Measurements from ENCODE around the gene CDS2.

Gene CDS2

GRCh38 chr20:5140195-5140594 lies 13.4 kb downstream of the CDS2 start:
- Histone ChIP-seq H3K36me3 (ENCODE audit: low read length) (no peaks in the 10 kb centered on the region), H3K27me3 (ENCODE audit: low read length) (no peaks in the 10 kb centered on the region), H3K4me2 (ENCODE audit: low read depth, low read length, poor library complexity, severe bottlenecking) (no peak overlapping the region), H3F3A (ENCODE audit: insufficient read depth) (no peaks in the 10 kb centered on the region), H3K9me2 (replicated peaks; ENCODE audit: insufficient read depth, low read length) (no peaks in the 10 kb centered on the region), H3K79me2 (ENCODE audit: insufficient read depth, low read length) (peaks cover 86% of the 10 kb centered on the region), H3K9ac (ENCODE audit: low read length) (no peak overlapping the region), H2AFZ (ENCODE audit: low read depth, low read length, severe bottlenecking) (no peak overlapping the region), H4K20me1 (ENCODE audit: low read depth, low read length) (peaks cover 14% of the 10 kb centered on the region; the same call in 1 of the 2 replicates), H3K9me3 (ENCODE audit: insufficient read depth, low read length) (no peaks in the 10 kb centered on the region), H3K4me3 (ENCODE audit: insufficient read depth, low read length, poor library complexity, severe bottlenecking) (no peak overlapping the region), H3K27ac (ENCODE audit: low read depth, low read length) (no peak overlapping the region)
- TF ChIP-seq CTCF (IDR thresholded peaks at IDR 0.05; ENCODE audit: insufficient read depth, low read length, poor library complexity, severe bottlenecking) (no peak), EZH2phosphoT487 (conservative IDR thresholded peaks at IDR 0.05; ENCODE audit: low read length) (no peak)

- Histone ChIP-seq H2AFZ (ENCODE audit: low read depth, low read length, severe bottlenecking) (no peak overlapping the region), H3K4me3 (ENCODE audit: insufficient read depth, low read length, poor library complexity, severe bottlenecking) (no peak overlapping the region), H3K9me2 (replicated peaks; ENCODE audit: insufficient read depth, low read length) (no peaks in the 10 kb centered on the region), H3K27ac (ENCODE audit: low read depth, low read length) (no peak overlapping the region), H3K9me3 (ENCODE audit: insufficient read depth, low read length) (no peaks in the 10 kb centered on the region), H3K36me3 (ENCODE audit: low read length) (no peaks in the 10 kb centered on the region), H3F3A (ENCODE audit: insufficient read depth) (no peaks in the 10 kb centered on the region), H3K27me3 (ENCODE audit: low read length) (no peaks in the 10 kb centered on the region), H3K79me2 (ENCODE audit: insufficient read depth, low read length) (peaks cover 86% of the 10 kb centered on the region), H3K9ac (ENCODE audit: low read length) (no peak overlapping the region), H3K4me2 (ENCODE audit: low read depth, low read length, poor library complexity, severe bottlenecking) (no peak overlapping the region), H4K20me1 (ENCODE audit: low read depth, low read length) (peaks cover 14% of the 10 kb centered on the region; the same call in 1 of the 2 replicates)
- TF ChIP-seq CTCF (IDR thresholded peaks at IDR 0.05; ENCODE audit: insufficient read depth, low read length, poor library complexity, severe bottlenecking) (no peak), EZH2phosphoT487 (conservative IDR thresholded peaks at IDR 0.05; ENCODE audit: low read length) (no peak)
These were observed 14.8 kb downstream of the CDS2 start for GRCh38 chr20:5141615-5142014.

GRCh38 chr20:5143851-5144250 lies 17.0 kb downstream of the CDS2 start:
- Histone ChIP-seq H3K27me3 (ENCODE audit: low read length) (no peaks in the 10 kb centered on the region), H3K4me2 (ENCODE audit: low read depth, low read length, poor library complexity, severe bottlenecking) (no peak overlapping the region), H3K9ac (ENCODE audit: low read length) (no peak overlapping the region), H3F3A (ENCODE audit: insufficient read depth) (no peaks in the 10 kb centered on the region), H3K36me3 (ENCODE audit: low read length) (no peaks in the 10 kb centered on the region), H3K9me2 (replicated peaks; ENCODE audit: insufficient read depth, low read length) (no peaks in the 10 kb centered on the region), H3K9me3 (ENCODE audit: insufficient read depth, low read length) (no peaks in the 10 kb centered on the region), H3K79me2 (ENCODE audit: insufficient read depth, low read length) (peaks cover 90% of the 10 kb centered on the region), H2AFZ (ENCODE audit: low read depth, low read length, severe bottlenecking) (no peak overlapping the region), H4K20me1 (ENCODE audit: low read depth, low read length) (peaks cover 14% of the 10 kb centered on the region; the same call in 1 of the 2 replicates), H3K4me3 (ENCODE audit: insufficient read depth, low read length, poor library complexity, severe bottlenecking) (no peak overlapping the region), H3K27ac (ENCODE audit: low read depth, low read length) (no peak overlapping the region)
- TF ChIP-seq CTCF (IDR thresholded peaks at IDR 0.05; ENCODE audit: insufficient read depth, low read length, poor library complexity, severe bottlenecking), result no peak
- TF ChIP-seq EZH2phosphoT487 (conservative IDR thresholded peaks at IDR 0.05; ENCODE audit: low read length), result no peak
